ENCODE measurements around the gene FOXN1. TPM values are rescaled to one million over a fixed set of nuclear protein-coding genes. Genes with fewer than 3 reads are reported as not detected.

The FOXN1 gene
- total RNA-seq, 1 donor from 2014 or later: 1.0 TPM

DNA sequence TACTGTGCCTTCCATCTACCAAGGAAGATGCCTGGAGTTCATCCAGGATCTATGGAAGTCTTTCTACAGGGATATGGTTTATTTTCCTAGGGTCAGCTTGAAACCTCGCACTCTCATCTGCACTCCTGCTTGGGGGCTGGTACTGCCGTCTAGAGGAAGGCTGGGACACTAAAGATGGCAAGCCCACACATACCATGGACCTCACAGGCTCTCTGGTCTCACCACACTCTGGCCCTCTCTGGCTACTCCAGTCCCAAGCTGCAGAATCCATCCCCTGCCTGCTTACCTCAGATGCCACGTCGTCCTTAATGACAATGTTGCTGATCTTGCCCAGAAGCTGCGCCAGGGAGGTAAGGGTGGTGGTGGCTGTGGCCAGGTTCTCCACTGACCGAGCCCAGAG lies 48.4 kb downstream of the FOXN1 start:
- Mint-ChIP-seq H3K36me3 (peaks cover 29% of the 10 kb centered on the region), H3K27ac (no peak overlapping the region), H3K9me3 (no peaks in the 10 kb centered on the region), H3K4me1 (ENCODE audit: unreplicated experiment) (peaks cover 21% of the 10 kb centered on the region), H3K4me3 (no peak overlapping the region), H3K27me3 (no peaks in the 10 kb centered on the region)
- no peak for TF ChIP-seq CTCF (conservative IDR thresholded peaks at IDR 0.05)
- no peak for DNase-seq (ENCODE audit: extremely low spot score, unreplicated experiment)

GRCh38 chr17:28555022-28555421 lies 48.9 kb downstream of the FOXN1 start:
- H3K4me3 Mint-ChIP-seq: peak overlapping the region; percentile 49
- no peak for TF ChIP-seq CTCF (conservative IDR thresholded peaks at IDR 0.05)
- peaks cover 33% of the 10 kb centered on the region for H3K36me3 Mint-ChIP-seq
- peaks cover 19% of the 10 kb centered on the region for H3K4me1 Mint-ChIP-seq (ENCODE audit: unreplicated experiment)
- H3K27ac Mint-ChIP-seq: no peak overlapping the region
- no peaks in the 10 kb centered on the region for H3K27me3 Mint-ChIP-seq
- no peak for DNase-seq (ENCODE audit: extremely low spot score, unreplicated experiment)
- H3K9me3 Mint-ChIP-seq: no peaks in the 10 kb centered on the region

DNA sequence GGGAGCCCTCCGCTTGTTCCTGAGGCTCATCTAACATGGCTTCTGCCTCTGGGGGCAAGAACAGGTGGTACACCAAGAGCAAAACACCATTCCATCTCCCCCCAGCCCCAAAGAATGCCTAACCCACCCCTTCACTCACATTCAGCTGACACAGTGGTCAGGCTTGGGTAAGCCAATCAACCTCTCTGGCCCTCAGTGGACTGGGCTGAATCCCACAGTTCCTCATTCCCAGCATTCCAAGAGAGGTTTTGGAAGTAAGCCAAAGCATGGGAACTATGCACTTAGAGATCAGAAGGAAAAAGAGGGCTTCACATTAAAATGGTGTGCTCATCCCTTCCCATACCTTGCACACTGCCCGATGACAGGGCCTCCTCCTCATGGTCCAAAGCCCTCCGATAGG lies 57.3 kb downstream of the FOXN1 start:
- peaks cover 25% of the 10 kb centered on the region for H3K36me3 Mint-ChIP-seq
- H3K27me3 Mint-ChIP-seq: no peaks in the 10 kb centered on the region
- H3K4me3 Mint-ChIP-seq: no peak overlapping the region
- no peak overlapping the region for H3K27ac Mint-ChIP-seq
- no peak for DNase-seq (ENCODE audit: extremely low spot score, unreplicated experiment)
- no peaks in the 10 kb centered on the region for H3K9me3 Mint-ChIP-seq
- H3K4me1 Mint-ChIP-seq (ENCODE audit: unreplicated experiment): peaks cover 5% of the 10 kb centered on the region
- TF ChIP-seq CTCF (conservative IDR thresholded peaks at IDR 0.05): no peak

DNA sequence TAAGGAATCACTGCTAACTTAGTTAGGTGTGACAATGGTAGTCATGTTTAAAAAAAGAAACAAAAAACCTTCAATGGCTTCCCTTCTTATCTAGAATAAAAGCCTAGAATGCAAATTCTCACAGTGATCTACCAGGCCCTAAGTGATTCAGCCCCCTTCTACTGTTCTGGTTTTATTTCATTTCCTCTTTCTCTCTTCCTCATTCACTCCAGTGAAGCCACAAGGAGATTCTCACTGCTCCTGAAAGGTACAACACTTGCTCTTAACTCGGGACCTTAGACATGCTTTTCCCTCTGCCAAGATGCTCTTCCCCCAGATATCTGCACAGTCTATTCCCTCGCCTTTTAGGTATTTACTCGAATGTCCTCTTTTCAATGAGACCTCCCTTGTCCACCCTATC lies 61.5 kb downstream of the FOXN1 start:
- no peaks in the 10 kb centered on the region for H3K27me3 Mint-ChIP-seq
- H3K9me3 Mint-ChIP-seq: no peaks in the 10 kb centered on the region
- TF ChIP-seq CTCF (conservative IDR thresholded peaks at IDR 0.05): no peak
- peak overlapping the region; percentile 29 for H3K4me3 Mint-ChIP-seq
- DNase-seq (ENCODE audit: extremely low spot score, unreplicated experiment): no peak
- peaks cover 19% of the 10 kb centered on the region for H3K36me3 Mint-ChIP-seq
- peak overlapping the region; percentile 12 for H3K27ac Mint-ChIP-seq
- H3K4me1 Mint-ChIP-seq (ENCODE audit: unreplicated experiment): peaks cover 26% of the 10 kb centered on the region

DNA sequence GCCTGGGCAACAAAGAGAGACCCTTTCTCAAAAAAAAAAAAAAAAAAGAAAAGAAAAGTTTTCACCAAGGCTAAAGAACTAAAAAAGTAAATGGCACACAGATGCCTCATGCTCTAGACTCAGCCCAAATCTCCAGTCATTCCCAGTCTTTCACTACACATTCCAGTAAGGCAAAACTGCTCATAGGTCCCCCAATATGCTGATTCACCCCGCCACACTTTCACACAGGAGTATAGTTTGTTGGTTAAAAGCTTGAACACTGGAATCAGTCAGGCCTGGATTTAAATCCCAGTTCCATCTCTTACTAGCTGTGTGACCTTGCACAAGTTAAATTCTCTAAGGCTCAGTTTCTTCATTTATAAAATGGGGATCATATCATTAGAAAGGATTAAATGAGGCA lies 63.3 kb downstream of the FOXN1 start:
- Mint-ChIP-seq H3K27me3 (no peaks in the 10 kb centered on the region), H3K9me3 (no peaks in the 10 kb centered on the region), H3K36me3 (peaks cover 19% of the 10 kb centered on the region), H3K27ac (no peak overlapping the region), H3K4me1 (ENCODE audit: unreplicated experiment) (peaks cover 26% of the 10 kb centered on the region), H3K4me3 (peak overlapping the region; percentile 96)
- TF ChIP-seq CTCF (conservative IDR thresholded peaks at IDR 0.05): no peak
- DNase-seq (ENCODE audit: extremely low spot score, unreplicated experiment): no peak
